AG08395 (cell line): ENCODE results near the gene FMNL3.
"Not testable (repeated sequence)": the region's sequence is repeated elsewhere in the genome, so short reads cannot be mapped to it uniquely, and the experiment has no call there.

Source experiments
- DNase-seq: peaks from one replicate; pipeline ENCODE4 v3.0.0; 2012; ENCODE audit warnings: mixed read lengths, low spot score

Gene FMNL3

DNA sequence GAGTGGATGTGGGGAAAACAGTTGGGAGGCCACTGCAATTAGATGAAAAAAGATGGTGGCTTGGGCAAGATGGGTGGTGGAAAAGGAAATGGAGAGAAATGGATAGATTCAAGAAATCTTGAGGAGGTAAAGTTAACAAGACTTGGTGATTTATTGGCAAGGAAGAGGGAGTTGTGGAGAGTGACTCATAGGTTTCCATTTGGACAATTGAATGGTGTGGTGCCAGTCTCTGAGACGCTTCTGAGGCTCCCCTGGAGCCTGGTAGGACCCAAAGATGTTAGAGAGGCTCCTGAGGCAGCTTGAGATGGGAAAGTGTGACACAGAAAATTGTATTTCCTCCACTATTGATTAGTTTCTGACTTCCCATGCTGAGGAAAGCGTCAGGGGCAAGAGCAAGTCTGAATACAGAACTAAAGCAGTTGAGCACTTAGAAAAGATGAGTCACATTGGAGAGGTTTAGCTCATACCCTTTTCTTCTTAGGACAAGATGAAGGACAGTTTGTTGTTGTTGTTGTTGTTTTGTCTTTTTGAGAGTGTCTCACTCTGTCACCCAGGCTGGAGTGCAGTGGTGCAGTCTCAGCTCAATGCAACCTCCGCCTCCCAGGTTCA lies 79.3 kb downstream of the FMNL3 start:
- peak; percentile 66 for DNase-seq

DNA sequence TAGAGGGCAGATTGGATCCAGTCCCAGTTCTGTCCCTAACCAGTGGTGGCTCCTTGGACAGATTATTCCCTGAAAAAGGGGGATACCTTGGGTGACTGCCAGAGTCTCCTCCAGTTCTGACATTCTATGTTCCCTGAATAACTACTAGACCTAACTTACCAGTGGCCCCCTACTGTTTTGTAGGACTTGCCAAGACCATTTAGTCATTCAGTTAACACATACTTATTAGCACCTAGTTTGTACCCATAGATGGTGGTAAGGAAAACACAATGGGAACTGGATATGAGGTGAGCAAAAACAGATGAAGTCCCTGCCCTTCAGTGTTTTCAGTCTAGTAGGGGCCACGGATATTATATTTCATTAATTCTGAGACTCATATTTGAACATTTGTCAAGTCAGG lies 80.4 kb downstream of the FMNL3 start:
- no peak for DNase-seq

DNA sequence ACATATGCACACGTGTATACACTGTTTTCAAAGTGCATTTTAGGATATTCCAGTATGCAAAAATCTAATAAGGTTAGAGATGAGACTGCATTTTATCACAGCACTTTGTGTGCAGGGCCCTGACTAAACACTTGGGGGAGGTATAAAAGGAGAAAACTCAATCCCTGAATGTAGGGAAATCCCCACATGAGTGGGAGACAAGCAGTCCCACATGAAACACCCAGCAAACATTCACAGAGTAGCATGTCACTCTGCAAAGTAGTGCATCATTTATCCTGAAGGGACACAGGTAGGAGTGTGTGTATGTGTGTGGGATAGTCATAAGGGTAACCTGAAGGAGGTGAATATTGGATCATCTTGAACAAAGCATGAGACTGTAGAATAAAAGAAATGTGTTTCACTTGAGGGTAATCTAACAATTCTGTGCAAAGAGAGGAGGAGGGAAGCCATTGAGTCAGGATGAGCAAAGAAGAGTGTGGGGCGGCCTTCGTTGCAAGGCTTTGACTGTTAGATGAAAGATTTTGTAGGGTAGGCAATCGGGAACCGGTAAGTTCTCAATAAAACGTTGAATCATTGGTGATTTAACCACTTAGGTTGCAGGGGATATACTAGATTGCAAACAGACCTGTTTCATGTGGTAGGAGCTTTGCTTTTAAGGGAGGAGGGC lies 80.9 kb downstream of the FMNL3 start:
- DNase-seq, result no peak

DNA sequence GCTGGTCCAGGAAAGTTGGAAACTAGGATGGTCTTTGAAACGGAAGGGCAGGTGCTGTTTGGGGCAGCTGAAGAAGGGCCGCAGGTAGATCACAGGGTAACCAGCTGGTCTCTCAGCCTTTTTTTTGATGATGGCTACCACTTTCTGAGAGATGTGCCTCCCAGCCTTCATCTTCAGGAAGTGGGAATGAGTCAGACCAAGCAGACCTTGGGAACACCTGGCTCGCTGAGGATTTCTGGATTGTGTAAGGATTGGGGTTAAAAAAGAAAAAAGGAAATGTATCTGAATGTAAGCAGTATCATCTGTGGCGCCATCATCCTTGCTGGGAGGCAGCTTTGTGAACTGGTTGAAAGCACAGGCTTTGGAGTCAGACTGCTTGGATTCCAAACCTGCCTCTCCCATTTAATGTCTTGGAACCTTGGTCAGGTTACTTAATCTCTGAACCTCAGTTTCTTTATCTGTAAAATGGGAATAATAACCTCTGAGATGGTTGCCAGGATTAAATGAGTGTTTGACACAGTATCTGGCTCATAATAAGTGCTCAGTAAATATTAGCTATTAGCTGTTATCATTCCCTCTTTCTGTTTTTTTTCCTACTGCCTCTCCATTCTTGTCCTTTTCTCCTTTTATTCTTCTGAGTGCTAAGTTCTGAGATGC lies 82.2 kb downstream of the FMNL3 start:
- DNase-seq, result no peak

DNA sequence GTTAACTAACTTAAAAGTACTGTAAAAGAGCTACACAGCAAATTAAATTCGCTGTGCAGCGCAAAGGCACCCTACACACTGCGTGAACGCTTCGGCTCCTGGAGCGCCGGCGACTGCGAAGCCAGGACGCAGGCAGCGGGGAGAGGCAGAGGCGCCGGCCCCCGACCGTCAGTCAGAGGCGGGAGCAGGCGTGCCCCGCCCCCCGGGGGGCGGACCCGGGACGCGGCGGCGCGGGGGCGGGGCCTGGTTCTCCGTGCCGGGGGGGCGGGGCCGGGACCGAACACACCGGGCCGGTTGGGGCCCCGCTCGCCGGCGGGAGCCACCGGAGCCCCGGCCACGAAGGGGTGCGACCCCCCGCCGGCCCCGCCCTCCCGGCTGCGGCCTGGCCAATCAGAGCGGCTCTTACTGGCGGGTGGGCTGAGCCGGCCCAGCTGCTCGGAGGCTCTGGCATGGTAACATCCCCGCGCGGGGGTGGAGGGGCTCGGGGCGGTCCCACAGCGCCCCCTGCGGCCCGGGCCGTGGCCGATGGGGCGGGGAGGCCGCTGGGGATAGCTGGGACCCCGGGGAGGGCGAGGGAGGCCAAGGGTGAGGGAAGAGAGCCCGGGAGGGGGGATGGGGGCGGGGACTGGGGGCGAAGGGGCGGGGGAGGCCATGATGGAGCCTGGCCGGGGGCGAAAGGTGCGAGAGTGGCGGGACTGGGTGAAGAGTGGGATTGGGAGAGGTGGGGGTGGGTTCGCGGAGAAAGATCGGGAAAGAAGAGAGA lies 83.9 kb downstream of the FMNL3 start, which contains the start of gene PRPF40B:
Gene PRPF40B, plus strand, starts transcription at position 420 of the 763 bp plus-strand sequence. Its CDS starts 30 bp downstream, at position 450.
- DNase-seq, result peak; percentile 96

DNA sequence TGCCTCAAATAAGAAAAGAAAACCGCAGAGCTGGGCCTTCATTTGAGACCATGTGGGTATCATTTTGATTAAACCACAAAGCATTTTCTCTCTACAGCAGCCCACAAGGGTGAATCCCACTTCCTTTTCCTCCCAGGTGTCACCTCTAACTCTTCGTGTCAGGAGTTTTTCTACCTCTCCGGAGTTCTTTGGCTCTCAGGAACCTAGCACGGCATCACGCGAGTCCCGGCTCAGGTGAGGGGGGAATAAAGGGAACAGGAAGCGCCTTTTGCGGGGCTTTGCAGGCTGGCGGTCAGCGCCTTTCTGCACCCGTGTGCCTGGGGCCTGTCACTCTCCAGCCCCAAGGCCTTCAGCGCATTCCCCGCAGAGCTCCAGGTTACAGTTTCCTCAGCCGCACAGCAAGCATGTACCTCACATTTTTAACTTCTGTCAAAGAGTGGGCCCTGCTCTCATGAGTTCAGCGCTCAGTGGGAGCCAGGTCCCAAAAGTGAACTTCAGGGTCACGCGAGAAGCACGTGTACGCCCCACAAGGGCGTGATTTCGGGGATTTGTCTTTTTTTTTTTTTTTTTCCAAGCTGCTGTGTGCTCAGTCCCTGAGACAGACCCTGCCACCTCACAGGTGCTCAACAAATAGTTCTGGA lies 84.6 kb downstream of the FMNL3 start:
- peak; percentile 55 for DNase-seq

DNA sequence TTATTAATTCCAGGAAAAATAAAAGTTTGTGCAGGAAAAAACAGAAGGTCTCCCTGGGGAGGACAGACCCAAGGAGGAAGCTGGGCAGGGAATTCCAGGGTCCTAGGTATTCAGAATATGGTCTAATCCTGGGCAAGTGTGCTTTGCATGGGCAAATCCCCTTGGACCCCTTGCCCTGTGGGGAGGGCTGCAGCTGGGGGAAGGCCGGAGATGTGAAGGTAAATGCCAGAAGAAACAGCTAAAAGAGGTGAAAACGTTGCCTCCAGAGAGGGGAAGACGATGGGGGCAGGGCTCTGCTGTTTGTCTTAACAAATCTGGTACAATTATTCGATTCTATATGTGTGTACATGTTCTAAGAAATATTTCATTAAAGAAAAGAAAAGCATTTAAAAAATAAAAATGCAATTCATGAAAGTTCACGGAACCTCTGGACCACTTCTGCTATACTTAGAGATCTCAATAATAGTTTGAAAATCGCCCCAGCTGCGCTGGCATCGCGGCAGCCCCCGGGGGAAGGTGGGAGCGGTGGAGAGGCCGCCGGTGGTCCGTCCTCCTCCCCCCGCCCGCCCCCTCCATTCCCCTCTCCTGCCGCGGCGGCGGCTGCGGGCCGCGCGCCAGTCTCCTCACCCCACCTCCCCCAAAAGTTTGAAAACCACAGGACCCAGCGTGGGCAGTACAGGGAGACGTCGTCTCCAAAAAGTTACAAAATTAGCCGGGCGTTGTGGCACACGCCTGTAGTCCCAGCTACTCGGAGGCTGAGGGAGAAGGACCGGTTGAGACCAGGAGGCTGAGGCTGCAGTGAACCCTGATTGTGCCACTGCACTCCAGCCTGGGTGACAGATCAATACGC lies 85.3 kb downstream of the FMNL3 start:
- no peak for DNase-seq

DNA sequence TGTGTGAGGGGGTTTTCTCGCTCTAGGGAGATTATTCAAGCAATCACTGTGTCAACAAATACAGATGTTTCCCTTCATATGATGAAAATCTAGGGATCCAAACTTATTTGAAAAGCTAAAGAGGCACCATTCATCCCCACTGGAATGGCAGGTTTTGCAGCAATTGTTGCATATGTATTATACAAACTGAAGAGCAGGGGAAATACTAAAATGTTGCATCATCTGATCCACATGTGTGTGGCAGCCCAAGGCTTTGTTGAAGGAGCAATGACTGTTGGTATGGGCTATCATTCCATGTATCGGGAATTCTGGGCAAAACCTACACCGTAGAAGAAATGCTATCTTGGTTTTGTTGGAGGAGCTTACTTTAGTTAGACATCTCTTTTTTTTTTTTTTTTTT lies 87.9 kb downstream of the FMNL3 start:
- no peak for DNase-seq

DNA sequence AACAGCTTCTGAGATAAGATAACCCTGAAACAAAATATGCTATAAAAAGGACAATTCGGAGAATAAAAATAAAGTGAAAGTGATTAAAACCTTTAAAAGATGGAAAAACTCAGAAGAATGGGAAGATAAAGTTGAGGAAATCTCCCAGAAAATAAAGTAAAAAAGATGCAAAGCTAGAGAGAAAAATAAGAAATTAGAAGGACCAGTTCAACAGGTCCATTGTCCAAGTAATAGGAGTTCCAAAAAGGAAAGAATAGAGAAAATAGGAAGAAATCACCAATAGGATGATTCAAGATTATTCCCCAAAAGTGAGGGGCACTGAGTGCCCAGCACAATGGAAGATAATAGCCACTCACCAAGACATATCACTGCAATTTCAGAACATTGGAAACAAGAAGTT lies 88.6 kb downstream of the FMNL3 start:
- no peak for DNase-seq

DNA sequence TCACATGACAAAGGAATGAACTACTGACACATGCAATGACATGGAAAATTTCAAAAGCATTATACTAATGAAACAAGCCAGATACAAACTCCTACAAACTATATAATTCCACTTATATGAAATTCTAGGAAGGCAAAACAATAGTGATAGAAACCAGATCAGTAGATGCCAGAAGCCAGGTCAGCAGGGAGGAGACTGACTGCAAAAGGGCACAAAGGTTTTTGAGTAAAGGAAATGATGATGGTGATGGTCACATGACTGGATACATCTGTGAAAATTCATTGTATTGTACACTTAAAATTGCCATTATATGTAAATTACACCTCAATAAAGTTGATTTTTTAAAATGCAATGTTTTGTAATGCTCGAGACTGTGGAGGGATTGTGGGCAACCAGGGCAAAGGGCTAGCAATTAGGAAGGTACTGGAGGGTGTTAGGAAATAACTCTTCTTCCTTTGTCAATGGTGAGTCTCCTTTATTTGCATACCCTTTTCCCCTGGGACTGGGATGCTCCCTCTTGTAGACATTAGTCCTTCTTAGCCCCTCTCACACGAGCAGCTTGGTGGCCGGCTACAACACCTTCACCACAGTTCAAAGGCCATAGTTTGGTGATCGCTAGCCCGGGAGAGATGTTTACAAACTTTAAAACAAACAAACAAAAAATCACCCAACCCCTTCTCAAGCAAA lies 90.5 kb downstream of the FMNL3 start:
- DNase-seq, result no peak

DNA sequence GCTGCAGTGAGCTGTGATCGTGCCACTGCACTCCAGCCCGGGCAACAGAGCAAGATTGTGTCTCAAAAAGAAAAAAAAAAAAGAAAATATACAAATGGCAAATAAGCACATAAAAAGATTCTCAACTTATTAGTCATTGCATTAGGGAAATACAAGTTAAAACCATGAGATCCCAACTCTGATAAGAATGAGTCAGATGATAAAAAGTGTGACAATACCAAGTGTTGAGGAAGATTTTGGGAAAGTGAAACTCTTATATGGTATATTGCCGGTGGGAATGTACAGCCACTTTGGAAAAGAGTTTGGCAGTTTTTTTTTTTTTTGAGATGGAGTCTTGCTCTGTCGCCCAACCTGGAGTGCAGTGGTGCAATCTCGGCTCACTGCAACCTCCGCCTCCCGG lies 91.5 kb downstream of the FMNL3 start:
- DNase-seq, result no peak

DNA sequence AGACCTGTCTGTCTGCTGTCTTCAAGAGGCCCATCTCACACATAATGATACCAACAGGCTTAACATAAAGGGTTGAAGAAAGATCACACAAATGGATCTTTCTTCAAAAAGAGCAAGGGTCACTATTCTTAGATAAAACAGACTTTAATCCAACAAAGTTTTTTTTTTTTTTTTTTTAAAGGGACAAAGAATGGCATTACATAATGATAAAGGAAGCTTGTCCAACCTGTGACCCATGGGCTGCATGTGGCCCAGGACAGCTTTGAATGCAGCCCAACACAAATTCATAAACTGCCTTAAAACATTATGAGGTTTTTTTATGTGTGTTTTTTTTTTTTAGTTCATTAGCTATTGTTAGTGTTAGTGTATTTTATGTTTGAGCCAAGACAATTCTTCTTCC lies 95.0 kb downstream of the FMNL3 start:
- DNase-seq, result no peak

DNA sequence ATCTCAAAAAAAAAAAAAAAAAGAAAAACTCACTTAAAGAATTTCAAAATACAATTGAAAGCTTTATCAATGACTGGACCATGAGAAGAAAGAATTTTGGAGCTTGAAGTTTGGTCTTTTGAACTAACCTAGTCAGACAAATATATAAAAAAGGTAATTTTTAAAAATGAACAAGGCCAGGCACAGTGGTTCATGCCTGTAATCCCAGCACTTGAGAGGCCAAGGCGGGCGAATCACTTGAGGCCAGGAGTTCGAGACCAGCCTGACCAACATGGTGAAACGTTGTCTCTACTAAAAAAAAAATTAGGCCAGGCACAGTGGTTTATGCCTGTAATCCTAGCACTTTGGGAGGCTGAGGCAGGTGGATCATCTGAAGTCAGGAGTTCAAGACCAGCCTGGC lies 96.4 kb downstream of the FMNL3 start:
- DNase-seq, result not testable (repeated sequence)

DNA sequence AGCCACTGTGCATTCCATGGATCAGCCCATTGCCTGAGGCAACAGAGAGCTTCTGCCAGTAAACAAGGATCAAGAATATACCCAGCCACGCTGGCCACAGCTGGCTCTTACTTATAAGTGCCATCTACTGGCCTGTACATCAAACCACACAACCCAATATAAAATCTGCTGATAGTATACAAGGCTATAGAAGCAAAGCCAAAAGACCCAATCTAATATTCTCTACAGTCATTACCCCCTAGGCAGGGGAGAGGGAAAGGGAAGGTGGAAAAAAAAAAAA lies 97.4 kb downstream of the FMNL3 start:
- DNase-seq, result no peak

DNA sequence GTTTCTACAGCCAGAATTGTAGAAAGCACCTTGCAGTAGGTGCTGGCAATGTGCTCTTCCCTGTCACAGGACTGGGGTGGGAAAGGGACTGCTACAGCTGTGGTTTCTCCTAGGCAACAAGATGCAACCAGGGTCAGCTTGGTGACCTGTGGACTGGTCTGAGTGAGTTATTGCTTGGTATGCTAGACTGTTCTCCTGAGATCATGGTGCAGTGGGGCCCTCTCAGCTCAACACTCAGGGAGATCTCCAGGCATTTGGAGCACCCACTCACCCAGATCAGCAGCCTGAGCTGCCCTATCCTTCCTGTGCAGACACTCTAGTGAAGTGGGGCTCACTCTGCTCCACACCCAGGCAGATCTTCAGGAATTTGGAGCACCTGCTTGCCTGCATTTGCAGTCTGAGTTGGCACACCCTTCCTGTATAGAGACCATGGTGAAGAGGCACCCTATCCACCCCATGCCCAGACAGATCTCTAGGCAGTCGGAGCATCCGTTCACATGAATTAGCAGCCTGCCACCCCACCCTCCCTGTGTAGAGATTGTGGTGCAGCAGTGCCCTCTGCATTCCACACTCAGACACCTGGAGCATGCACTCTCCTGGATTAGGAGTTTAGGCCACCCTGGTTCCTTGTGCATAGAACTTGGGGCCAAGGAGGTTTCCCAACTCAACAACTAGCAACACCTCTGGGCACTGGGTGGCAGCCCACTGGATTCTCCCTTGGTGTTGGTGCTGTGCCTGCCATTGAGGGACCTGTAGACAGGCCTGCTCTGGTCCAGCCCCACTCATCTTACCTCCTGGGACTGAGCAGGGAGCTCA lies 97.9 kb downstream of the FMNL3 start:
- no peak for DNase-seq

DNA sequence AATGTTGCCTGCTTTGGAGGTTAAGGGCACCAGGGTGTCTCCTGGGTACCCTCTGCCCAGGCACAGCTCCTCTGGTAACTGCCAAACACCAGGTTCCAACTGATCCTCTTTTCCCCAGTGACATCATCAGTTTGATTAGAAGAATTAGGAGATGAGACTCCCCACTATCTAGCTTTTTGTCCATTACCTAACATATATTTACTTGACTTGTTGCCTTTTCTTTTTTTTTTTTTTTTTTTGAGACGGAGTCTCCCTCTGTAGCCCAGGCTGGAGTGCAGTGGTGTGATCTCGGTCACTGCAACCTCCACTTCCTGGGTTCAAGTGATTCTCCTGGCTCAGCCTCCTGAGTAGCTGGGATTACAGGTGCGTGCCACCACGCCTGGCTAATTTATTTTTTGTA lies 101.7 kb downstream of the FMNL3 start, which contains the start of gene FAM186B:
Gene FAM186B, minus strand, starts transcription at position 101 of the 400 bp plus-strand sequence. CDS start 162 bp downstream, outside the sequence.
- DNase-seq, result not testable (repeated sequence)

DNA sequence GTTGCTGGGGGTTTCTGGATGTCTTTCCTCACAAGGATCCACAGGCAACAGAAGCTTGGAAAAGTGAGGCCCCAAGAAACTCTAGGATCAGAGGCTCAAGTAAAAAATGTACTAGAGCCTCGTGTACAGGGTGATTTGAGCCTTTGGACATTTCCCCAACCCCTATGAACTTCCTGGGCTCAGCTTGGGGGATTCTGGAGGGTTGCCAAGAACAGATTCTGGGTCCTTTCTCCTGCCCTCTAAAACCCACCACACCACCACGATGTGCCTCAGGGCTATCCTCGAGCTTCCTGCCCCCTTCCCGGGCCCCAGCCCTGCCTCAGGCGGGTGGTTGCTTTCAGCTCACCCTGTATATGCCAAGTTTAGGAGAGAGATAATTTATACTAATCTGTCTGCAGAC lies 102.3 kb downstream of the FMNL3 start:
- no peak for DNase-seq

DNA sequence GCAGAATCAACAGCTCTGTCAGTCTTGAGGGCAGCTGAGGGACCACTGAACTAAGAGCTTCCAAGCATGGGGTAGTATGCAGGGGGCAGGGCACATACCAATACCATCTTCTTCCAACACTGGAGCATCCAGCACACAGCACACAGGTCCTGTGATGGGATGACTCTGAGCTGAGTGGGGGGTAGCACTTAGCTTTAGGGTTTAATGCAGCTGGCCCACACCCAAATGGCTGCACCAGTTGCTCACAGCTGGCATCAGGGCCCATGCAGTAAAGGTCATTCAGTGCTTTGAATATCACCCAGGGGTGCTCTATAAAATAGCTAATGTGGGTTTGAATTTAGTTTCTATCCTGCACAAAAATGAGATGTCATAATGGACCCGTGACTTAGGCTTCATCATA lies 103.5 kb downstream of the FMNL3 start:
- no peak for DNase-seq

DNA sequence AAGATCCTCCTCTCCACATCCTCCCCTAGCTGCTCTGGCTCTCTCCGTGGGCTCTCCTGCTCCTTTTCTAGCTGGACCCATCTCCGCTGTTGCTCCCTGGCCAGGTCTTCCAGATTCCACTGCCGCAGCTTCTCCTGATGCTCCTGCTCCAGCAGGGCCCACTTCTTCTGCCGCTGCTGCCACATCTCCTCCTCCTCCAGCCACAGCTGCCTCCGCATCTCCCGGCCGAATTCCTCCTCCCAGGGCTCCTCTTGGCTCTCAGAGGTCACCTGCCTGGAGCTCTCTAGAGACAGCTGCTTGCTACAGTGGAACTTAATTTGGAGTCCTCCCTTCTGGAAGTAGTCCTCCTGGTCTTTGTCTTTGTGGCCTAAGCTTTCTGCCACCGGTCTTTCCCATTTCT lies 107.2 kb downstream of the FMNL3 start:
- DNase-seq, result no peak

DNA sequence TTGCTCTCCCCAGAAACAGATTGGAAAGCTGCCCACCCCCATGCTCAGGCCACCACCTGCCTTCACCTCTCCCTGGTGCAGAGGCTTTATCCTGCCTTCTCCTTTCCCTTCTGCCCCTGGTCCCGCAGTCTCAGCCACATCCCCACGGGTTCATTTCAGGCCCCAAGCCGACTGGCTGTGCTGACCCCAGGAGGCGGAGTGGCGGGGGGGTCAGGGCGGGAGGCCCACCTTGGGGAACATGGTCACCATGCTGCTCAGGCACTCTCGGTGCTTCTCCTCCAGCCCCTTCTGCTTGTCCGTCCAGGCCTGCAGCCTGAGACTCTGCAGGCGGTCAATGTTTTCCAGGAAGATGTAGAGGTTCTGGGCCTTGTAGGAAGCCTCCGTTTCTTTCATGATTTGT lies 108.7 kb downstream of the FMNL3 start:
- no peak for DNase-seq
